GM19328 (cell line): ENCODE data around the gene CD93.
A peak's percentile ranks its signal among the peaks of the same experiment; 100 is the strongest.

ENCODE experiments used
- ATAC-seq: cut with Tn5 transposase; IDR thresholded peaks from one replicate; pipeline ENCODE4 v1.9.1; 2021; ENCODE audit warnings: mild to moderate bottlenecking, moderate library complexity; ENCODE audit not compliant: unreplicated experiment

The CD93 gene

GRCh38 chr20:23120936-23121750 is 35.0 kb upstream of the CD93 start:
- ATAC-seq = no peak

- no peak for ATAC-seq
These were observed 34.1 kb upstream of the CD93 start for GRCh38 chr20:23120261-23120660.

- no peak for ATAC-seq
These were observed 33.5 kb upstream of the CD93 start for GRCh38 chr20:23119456-23120216.

GRCh38 chr20:23118766-23119165 is 32.6 kb upstream of the CD93 start:
- no peak for ATAC-seq

- no peak for ATAC-seq
These were observed 32.0 kb upstream of the CD93 start for GRCh38 chr20:23118144-23118543.

- no peak for ATAC-seq
These were observed 31.6 kb upstream of the CD93 start for GRCh38 chr20:23117738-23118137.

- ATAC-seq = no peak
These were observed 30.4 kb upstream of the CD93 start for GRCh38 chr20:23116311-23117089.

- peak; percentile 50 for ATAC-seq
These were observed 29.7 kb upstream of the CD93 start for GRCh38 chr20:23115822-23116221.

- no peak for ATAC-seq
These were observed 28.4 kb upstream of the CD93 start for GRCh38 chr20:23114448-23115082.

GRCh38 chr20:23114018-23114417 is 27.9 kb upstream of the CD93 start:
- ATAC-seq = no peak

GRCh38 chr20:23112595-23112994 is 26.5 kb upstream of the CD93 start:
- no peak for ATAC-seq

- no peak for ATAC-seq
These were observed 25.8 kb upstream of the CD93 start for GRCh38 chr20:23111944-23112342.

GRCh38 chr20:23111307-23111943 is 25.3 kb upstream of the CD93 start:
- no peak for ATAC-seq

- ATAC-seq = no peak
These were observed 22.7 kb upstream of the CD93 start for GRCh38 chr20:23108871-23109270.

GRCh38 chr20:23107466-23107865 is 21.3 kb upstream of the CD93 start:
- no peak for ATAC-seq

GRCh38 chr20:23106271-23106851 is 20.2 kb upstream of the CD93 start:
- no peak for ATAC-seq

- ATAC-seq = no peak
These were observed 19.1 kb upstream of the CD93 start for GRCh38 chr20:23105193-23105592.

GRCh38 chr20:23103284-23104018 is 17.3 kb upstream of the CD93 start:
- ATAC-seq = no peak

- ATAC-seq = no peak
These were observed 15.7 kb upstream of the CD93 start for GRCh38 chr20:23101696-23102406.
